MV-4-11 (cell line): ENCODE measurements around the gene KLHDC10.
"Not testable (repeated sequence)": the region's sequence is repeated elsewhere in the genome, so short reads cannot be mapped to it uniquely, and the experiment has no call there.

Source experiments
- DNase-seq: peaks from one replicate; lab custom pipeline; 2025; lab: John Stamatoyannopoulos, UW

The KLHDC10 gene

GRCh38 chr7:130118294-130118693 is 48.0 kb downstream of the KLHDC10 start:
- DNase-seq, result no peak

- DNase-seq, result no peak
These were observed 48.5 kb downstream of the KLHDC10 start for GRCh38 chr7:130118801-130119200.

GRCh38 chr7:130123501-130123900 is 53.2 kb downstream of the KLHDC10 start:
- no peak for DNase-seq

GRCh38 chr7:130124711-130125110 is 54.4 kb downstream of the KLHDC10 start:
- DNase-seq, result no peak

- DNase-seq, result not testable (repeated sequence)
These were observed 56.5 kb downstream of the KLHDC10 start for GRCh38 chr7:130126840-130127239.

- DNase-seq, result no peak
These were observed 57.1 kb downstream of the KLHDC10 start for GRCh38 chr7:130127404-130127803.

GRCh38 chr7:130127821-130128317 is 57.5 kb downstream of the KLHDC10 start:
- no peak for DNase-seq

GRCh38 chr7:130129011-130129411 is 58.7 kb downstream of the KLHDC10 start:
- DNase-seq, result no peak

GRCh38 chr7:130131191-130131834 is 61.0 kb downstream of the KLHDC10 start:
- peak; percentile 18 for DNase-seq

GRCh38 chr7:130131964-130132875 is 61.9 kb downstream of the KLHDC10 start:
- no peak for DNase-seq

GRCh38 chr7:130133029-130133782 is 62.9 kb downstream of the KLHDC10 start:
- no peak for DNase-seq

- DNase-seq, result no peak
These were observed 63.8 kb downstream of the KLHDC10 start for GRCh38 chr7:130134106-130134636.

GRCh38 chr7:130134726-130135125 is 64.4 kb downstream of the KLHDC10 start:
- no peak for DNase-seq

GRCh38 chr7:130135208-130136205 is 65.2 kb downstream of the KLHDC10 start:
- no peak for DNase-seq

- no peak for DNase-seq
These were observed 66.3 kb downstream of the KLHDC10 start for GRCh38 chr7:130136579-130137167.

GRCh38 chr7:130137207-130137606 is 66.9 kb downstream of the KLHDC10 start:
- no peak for DNase-seq

GRCh38 chr7:130139193-130139960 is 69.0 kb downstream of the KLHDC10 start:
- no peak for DNase-seq

GRCh38 chr7:130140551-130141160 is 70.3 kb downstream of the KLHDC10 start:
- DNase-seq, result no peak
